ENCODE data around the gene KCNC2. TPM values are rescaled to one million over a fixed set of nuclear protein-coding genes. Genes with fewer than 3 reads are reported as not detected.

The KCNC2 gene
- total and polyA plus RNA-seq, 9 of the 15 experiments (the other 6 are each of a cell fraction or from before 2014, with no cell fraction given), result not detected

DNA sequence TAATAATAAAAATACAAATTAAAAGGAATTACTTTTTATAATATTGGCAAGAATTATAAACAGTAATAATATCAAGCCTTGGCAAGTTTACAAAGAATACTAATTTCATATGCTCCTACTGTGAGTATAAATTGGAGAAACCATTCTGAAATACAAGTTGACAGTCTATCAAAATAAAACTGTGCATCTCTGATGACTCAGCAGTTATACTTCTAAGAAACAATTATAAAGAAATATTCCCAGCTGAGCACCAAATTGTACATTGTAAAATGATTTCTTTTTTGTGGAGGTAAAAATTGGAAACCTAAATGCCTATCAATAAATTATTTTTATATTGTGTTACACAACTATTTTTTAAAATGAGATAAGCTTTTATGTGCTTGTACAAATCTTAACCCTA lies 35.5 kb upstream of the KCNC2 start:
- no peak for TF ChIP-seq YY1 (IDR thresholded peaks at IDR 0.05; ENCODE audit: borderline replicate concordance in 1 of 3, control insufficient read depth in 1 of 3, extremely low read depth in 1 of 3, insufficient read depth in 3 of 3, insufficient read length in 1 of 3, insufficient replicate concordance in 2 of 3, low read depth in 1 of 3, low read length in 2 of 3)
- TF ChIP-seq MAFG (tag; conservative IDR thresholded peaks at IDR 0.05), result peak; percentile 65
- peak; percentile 18; the same call in 1 of the 2 replicates for TF ChIP-seq NFE2L1 (tag; IDR thresholded peaks at IDR 0.05; ENCODE audit: borderline replicate concordance, low read depth)
- peak; percentile 73 for TF ChIP-seq MAFK (IDR thresholded peaks at IDR 0.05; ENCODE audit: low read length)
- TF ChIP-seq ZNF316 (IDR thresholded peaks at IDR 0.05), result peak; percentile 67
- TF ChIP-seq MAFF (IDR thresholded peaks at IDR 0.05; ENCODE audit: low read length), result peak; percentile 69
- TF ChIP-seq, protein P1, sequence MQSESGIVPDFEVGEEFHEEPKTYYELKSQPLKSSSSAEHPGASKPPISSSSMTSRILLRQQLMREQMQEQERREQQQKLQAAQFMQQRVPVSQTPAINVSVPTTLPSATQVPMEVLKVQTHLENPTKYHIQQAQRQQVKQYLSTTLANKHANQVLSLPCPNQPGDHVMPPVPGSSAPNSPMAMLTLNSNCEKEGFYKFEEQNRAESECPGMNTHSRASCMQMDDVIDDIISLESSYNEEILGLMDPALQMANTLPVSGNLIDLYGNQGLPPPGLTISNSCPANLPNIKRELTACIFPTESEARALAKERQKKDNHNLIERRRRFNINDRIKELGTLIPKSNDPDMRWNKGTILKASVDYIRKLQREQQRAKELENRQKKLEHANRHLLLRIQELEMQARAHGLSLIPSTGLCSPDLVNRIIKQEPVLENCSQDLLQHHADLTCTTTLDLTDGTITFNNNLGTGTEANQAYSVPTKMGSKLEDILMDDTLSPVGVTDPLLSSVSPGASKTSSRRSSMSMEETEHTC (IDR thresholded peaks at IDR 0.05), result no peak
- TF ChIP-seq C11orf30 (IDR thresholded peaks at IDR 0.05; ENCODE audit: low read depth), result peak; percentile 56; the same call in 1 of the 2 replicates
- Histone ChIP-seq H3K79me2 (ENCODE audit: control insufficient read depth, insufficient read depth, low read length) (no peaks in the 10 kb centered on the region), H3K4me3 (no peak overlapping the region), H2AFZ (ENCODE audit: low read depth, low read length) (no peak overlapping the region), H3K27ac (ENCODE audit: extremely low read depth, low read depth, low read length) (no peak overlapping the region), H3K36me3 (ENCODE audit: control insufficient read depth, insufficient read depth, low read length) (no peaks in the 10 kb centered on the region), H3K9me1 (ENCODE audit: control insufficient read depth, insufficient read depth, low read length) (no peaks in the 10 kb centered on the region), H3K4me1 (replicated peaks in 1 of 2; ENCODE audit: control insufficient read depth in 2 of 2, insufficient read depth in 2 of 2, low read length in 2 of 2) (no peaks in the 10 kb centered on the region), H3K9ac (ENCODE audit: insufficient read depth in 1 of 2, low read depth in 2 of 2, low read length in 2 of 2) (no peak overlapping the region), H3K4me2 (ENCODE audit: insufficient read depth, low read length) (no peak overlapping the region), H4K20me1 (replicated peaks; ENCODE audit: control insufficient read depth, insufficient read depth, low read length) (no peaks in the 10 kb centered on the region), H3K27me3 (ENCODE audit: control insufficient read depth in 2 of 2, insufficient read depth in 2 of 2, low read length in 2 of 2) (no peaks in the 10 kb centered on the region), H3K9me3 (replicated peaks; ENCODE audit: control insufficient read depth, insufficient read depth, low read depth, low read length) (no peaks in the 10 kb centered on the region; the same call in none of the 2 replicates)
- ChIA-PET POLR2A (no interaction called here), CTCF (ENCODE audit: low intra/inter-chr PET ratio) (no interaction called here)
- BruUV-seq (replicated peaks), result no TSS peak
- FAIRE-seq (no peak), DNase-seq (ENCODE audit: extremely low read depth in 1 of 4, low spot score in 3 of 4) (no peak), ATAC-seq (no peak)
- in situ Hi-C loops (cut with MboI) (no loop called here), intact Hi-C loops (cut with micrococcal nuclease) (no loop called here)
